ENCODE data around the gene TPH1.

DNA sequence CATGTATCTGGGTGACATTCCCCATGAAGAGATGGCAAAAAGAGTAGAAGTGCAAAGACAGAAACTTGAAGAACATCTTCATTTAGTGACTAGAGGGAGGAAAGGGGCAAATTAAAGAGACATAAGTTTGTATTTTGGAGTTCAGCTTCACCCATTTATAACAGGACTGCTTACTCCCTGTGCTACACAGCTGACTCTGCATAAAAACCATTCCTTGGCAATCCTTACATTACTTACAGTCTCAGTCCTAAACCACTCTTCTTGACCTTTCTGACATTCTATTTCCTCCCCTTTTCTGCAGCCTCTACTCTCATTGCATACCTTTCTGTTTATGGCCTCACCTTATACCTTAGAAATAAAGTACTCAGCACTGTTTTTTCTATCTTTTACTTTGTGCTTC is 26.4 kb downstream of the TPH1 start:
- TF ChIP-seq, protein P1, sequence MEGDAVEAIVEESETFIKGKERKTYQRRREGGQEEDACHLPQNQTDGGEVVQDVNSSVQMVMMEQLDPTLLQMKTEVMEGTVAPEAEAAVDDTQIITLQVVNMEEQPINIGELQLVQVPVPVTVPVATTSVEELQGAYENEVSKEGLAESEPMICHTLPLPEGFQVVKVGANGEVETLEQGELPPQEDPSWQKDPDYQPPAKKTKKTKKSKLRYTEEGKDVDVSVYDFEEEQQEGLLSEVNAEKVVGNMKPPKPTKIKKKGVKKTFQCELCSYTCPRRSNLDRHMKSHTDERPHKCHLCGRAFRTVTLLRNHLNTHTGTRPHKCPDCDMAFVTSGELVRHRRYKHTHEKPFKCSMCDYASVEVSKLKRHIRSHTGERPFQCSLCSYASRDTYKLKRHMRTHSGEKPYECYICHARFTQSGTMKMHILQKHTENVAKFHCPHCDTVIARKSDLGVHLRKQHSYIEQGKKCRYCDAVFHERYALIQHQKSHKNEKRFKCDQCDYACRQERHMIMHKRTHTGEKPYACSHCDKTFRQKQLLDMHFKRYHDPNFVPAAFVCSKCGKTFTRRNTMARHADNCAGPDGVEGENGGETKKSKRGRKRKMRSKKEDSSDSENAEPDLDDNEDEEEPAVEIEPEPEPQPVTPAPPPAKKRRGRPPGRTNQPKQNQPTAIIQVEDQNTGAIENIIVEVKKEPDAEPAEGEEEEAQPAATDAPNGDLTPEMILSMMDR (IDR thresholded peaks at IDR 0.05) = no peak
- no peak for TF ChIP-seq POLR2A (IDR thresholded peaks at IDR 0.05)

Data from Peyer's patch (tissue), 4 donors.